GM23338 (cell line): Measurements from ENCODE around the gene UNC5A.

Experiments used
- EZH2 ChIP-seq: fragments of 200-600 bp; sonication (generic); IDR thresholded peaks from one replicate; pipeline ENCODE4 v1.8.0; 2017; ENCODE audit warnings: antibody characterized with exemption, mild to moderate bottlenecking, low read depth; ENCODE audit not compliant: unreplicated experiment
- NANOG ChIP-seq: IDR thresholded peaks from 2 replicates; pipeline ENCODE4 v1.6.1; 2016; ENCODE audit warnings: antibody characterized with exemption, borderline replicate concordance
- POLR2AphosphoS5 ChIP-seq: IDR thresholded peaks from 2 replicates; pipeline ENCODE4 v1.6.1; 2016; ENCODE audit warnings: antibody characterized with exemption, low read depth
- ZNF114 ChIP-seq: fragments of 250-450 bp; sonication (Bioruptor Pico); IDR thresholded peaks from 2 replicates; pipeline ENCODE4 v1.5.0; 2020; ENCODE audit warnings: mild to moderate bottlenecking, moderate library complexity
- TF ChIP-seq, protein P1 (sequence below), 2 experiments: fragments of 200-600 bp in 1 of 2; sonication (generic) in 1 of 2; conservative IDR thresholded peaks; 2 replicates each; pipeline versions ENCODE4 v1.5.1 to v1.6.1; 2016 to 2017; ENCODE audit warnings: antibody characterized with exemption in 2 of 2, low read depth in 2 of 2, mild to moderate bottlenecking in 2 of 2, moderate library complexity in 1 of 2
- TF ChIP-seq, protein P2 (sequence below): IDR thresholded peaks from one replicate; pipeline ENCODE4 v1.6.1; 2018; ENCODE audit warnings: antibody characterized with exemption; ENCODE audit not compliant: unreplicated experiment

DNA sequence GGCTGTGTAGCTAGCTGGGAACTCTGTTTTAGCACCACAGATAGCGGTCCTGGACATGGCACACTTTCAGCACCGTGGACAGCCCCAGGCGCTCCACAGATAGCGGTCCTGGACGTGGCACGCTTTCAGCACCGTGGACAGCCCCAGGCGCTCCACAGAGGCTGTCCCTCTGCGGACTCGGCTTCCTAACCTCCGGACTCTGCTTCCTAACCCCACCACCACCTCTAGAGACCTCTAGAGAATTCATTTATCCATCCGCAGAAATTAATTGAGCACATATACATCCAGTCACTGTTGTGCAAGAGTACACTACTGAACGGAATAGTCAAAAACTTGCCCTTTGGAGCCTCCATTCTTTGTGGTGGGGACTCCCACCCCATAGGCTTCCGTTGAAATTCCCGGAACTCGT, 27.4 kb downstream of the UNC5A start:
- TF ChIP-seq EZH2 (no peak), NANOG (no peak), POLR2AphosphoS5 (no peak), ZNF114 (CRISPR knock-in tag) (peak; percentile 97)
- TF ChIP-seq, protein P1, sequence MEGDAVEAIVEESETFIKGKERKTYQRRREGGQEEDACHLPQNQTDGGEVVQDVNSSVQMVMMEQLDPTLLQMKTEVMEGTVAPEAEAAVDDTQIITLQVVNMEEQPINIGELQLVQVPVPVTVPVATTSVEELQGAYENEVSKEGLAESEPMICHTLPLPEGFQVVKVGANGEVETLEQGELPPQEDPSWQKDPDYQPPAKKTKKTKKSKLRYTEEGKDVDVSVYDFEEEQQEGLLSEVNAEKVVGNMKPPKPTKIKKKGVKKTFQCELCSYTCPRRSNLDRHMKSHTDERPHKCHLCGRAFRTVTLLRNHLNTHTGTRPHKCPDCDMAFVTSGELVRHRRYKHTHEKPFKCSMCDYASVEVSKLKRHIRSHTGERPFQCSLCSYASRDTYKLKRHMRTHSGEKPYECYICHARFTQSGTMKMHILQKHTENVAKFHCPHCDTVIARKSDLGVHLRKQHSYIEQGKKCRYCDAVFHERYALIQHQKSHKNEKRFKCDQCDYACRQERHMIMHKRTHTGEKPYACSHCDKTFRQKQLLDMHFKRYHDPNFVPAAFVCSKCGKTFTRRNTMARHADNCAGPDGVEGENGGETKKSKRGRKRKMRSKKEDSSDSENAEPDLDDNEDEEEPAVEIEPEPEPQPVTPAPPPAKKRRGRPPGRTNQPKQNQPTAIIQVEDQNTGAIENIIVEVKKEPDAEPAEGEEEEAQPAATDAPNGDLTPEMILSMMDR (conservative IDR thresholded peaks at IDR 0.05; ENCODE audit: low read depth in 2 of 2): no peak
- TF ChIP-seq, protein P2, sequence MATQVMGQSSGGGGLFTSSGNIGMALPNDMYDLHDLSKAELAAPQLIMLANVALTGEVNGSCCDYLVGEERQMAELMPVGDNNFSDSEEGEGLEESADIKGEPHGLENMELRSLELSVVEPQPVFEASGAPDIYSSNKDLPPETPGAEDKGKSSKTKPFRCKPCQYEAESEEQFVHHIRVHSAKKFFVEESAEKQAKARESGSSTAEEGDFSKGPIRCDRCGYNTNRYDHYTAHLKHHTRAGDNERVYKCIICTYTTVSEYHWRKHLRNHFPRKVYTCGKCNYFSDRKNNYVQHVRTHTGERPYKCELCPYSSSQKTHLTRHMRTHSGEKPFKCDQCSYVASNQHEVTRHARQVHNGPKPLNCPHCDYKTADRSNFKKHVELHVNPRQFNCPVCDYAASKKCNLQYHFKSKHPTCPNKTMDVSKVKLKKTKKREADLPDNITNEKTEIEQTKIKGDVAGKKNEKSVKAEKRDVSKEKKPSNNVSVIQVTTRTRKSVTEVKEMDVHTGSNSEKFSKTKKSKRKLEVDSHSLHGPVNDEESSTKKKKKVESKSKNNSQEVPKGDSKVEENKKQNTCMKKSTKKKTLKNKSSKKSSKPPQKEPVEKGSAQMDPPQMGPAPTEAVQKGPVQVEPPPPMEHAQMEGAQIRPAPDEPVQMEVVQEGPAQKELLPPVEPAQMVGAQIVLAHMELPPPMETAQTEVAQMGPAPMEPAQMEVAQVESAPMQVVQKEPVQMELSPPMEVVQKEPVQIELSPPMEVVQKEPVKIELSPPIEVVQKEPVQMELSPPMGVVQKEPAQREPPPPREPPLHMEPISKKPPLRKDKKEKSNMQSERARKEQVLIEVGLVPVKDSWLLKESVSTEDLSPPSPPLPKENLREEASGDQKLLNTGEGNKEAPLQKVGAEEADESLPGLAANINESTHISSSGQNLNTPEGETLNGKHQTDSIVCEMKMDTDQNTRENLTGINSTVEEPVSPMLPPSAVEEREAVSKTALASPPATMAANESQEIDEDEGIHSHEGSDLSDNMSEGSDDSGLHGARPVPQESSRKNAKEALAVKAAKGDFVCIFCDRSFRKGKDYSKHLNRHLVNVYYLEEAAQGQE: peak; percentile 100
